SH-SY5Y (cell line): Measurements from ENCODE around the gene CMTM5.

ENCODE experiments used
- GATA2 ChIP-seq: IDR thresholded peaks from 2 replicates; pipeline ENCODE4 v1.6.1; 2011; ENCODE audit warnings: mild to moderate bottlenecking, low read depth, low read length
- GATA3 ChIP-seq: IDR thresholded peaks from 2 replicates; pipeline ENCODE4 v1.6.1; 2011; ENCODE audit warnings: low read depth, mild to moderate bottlenecking, low read length, moderate library complexity

Gene CMTM5

GRCh38 chr14:23352506-23353432, 24.1 kb upstream of the CMTM5 start, which contains the start of gene SLC22A17:
Gene SLC22A17, minus strand, starts transcription at chr14:23352887.
- TF ChIP-seq GATA2 (no peak), GATA3 (no peak)

- TF ChIP-seq GATA3 (no peak), GATA2 (no peak)
Measured at GRCh38 chr14:23353433-23353780, 23.4 kb upstream of the CMTM5 start.

GRCh38 chr14:23354990-23355389, 21.9 kb upstream of the CMTM5 start:
- TF ChIP-seq GATA3 (no peak), GATA2 (no peak)

GRCh38 chr14:23355871-23356435, 20.9 kb upstream of the CMTM5 start:
- TF ChIP-seq GATA2, result no peak

- no peak for TF ChIP-seq GATA3
- TF ChIP-seq GATA2, result no peak
Measured at GRCh38 chr14:23356662-23357061, 20.2 kb upstream of the CMTM5 start.

- TF ChIP-seq GATA2 (no peak), GATA3 (no peak)
Measured at GRCh38 chr14:23357261-23357660, 19.6 kb upstream of the CMTM5 start.

GRCh38 chr14:23358042-23358441, 18.8 kb upstream of the CMTM5 start:
- TF ChIP-seq GATA2, result no peak
- no peak for TF ChIP-seq GATA3

- TF ChIP-seq GATA3, result no peak
- TF ChIP-seq GATA2, result no peak
Measured at GRCh38 chr14:23358553-23359166, 18.2 kb upstream of the CMTM5 start.

GRCh38 chr14:23359167-23359626, 17.6 kb upstream of the CMTM5 start:
- no peak for TF ChIP-seq GATA2

- TF ChIP-seq GATA3, result no peak
Measured at GRCh38 chr14:23359722-23360447, 17.0 kb upstream of the CMTM5 start.

- TF ChIP-seq GATA3, result no peak
- no peak for TF ChIP-seq GATA2
Measured at GRCh38 chr14:23360496-23360895, 16.4 kb upstream of the CMTM5 start.

- TF ChIP-seq GATA2, result no peak
- TF ChIP-seq GATA3, result no peak
Measured at GRCh38 chr14:23361320-23361719, 15.5 kb upstream of the CMTM5 start.

GRCh38 chr14:23361763-23362162, 15.1 kb upstream of the CMTM5 start:
- TF ChIP-seq GATA3 (no peak), GATA2 (no peak)

GRCh38 chr14:23362200-23362599, 14.6 kb upstream of the CMTM5 start:
- no peak for TF ChIP-seq GATA2
- TF ChIP-seq GATA3, result no peak
